ENCODE data around the gene SLC39A8. TPM values are rescaled to one million over a fixed set of nuclear protein-coding genes. Genes with fewer than 3 reads are reported as not detected.
"Not testable (repeated sequence)": the region's sequence is repeated elsewhere in the genome, so short reads cannot be mapped to it uniquely, and the experiment has no call there.

SLC39A8 gene
- polyA plus RNA-seq, 4 donors, result 2.5 to 15.0 (median 6.2) TPM

GRCh38 chr4:102362922-102363432 is 17.7 kb upstream of the SLC39A8 start:
- Histone ChIP-seq H3K36me3 (ENCODE audit: control insufficient read depth in 3 of 3, insufficient read depth in 2 of 3, low read depth in 1 of 3, low read length in 3 of 3) (no peaks in the 10 kb centered on the region), H3K27me3 (ENCODE audit: control insufficient read depth in 3 of 3, insufficient read depth in 3 of 3, low read length in 3 of 3) (no peaks in the 10 kb centered on the region), H3K4me3 (ENCODE audit: low read depth in 1 of 3, low read length in 3 of 3) (no peak overlapping the region), H3K9me3 (ENCODE audit: control insufficient read depth in 2 of 2, insufficient read depth in 1 of 2, low read depth in 1 of 2, low read length in 1 of 2) (no peaks in the 10 kb centered on the region), H3K27ac (ENCODE audit: low read depth in 1 of 3, low read length in 2 of 3) (no peak overlapping the region), H3K4me1 (ENCODE audit: control insufficient read depth in 3 of 3, insufficient read depth in 2 of 3, low read depth in 1 of 3, low read length in 2 of 3) (no peaks in the 10 kb centered on the region)
- peak in 1 of 2 donors; percentile 8 for DNase-seq
- FAIRE-seq, result no peak
- WGBS, 3 donors, result 69 to 85% (median 84%) methylated on average over 2 of the region's 2 CpGs

GRCh38 chr4:102358128-102358527 is 12.8 kb upstream of the SLC39A8 start:
- FAIRE-seq (no peak), DNase-seq (no peak)
- no peaks in the 10 kb centered on the region for H3K27me3 ChIP-seq (ENCODE audit: control insufficient read depth in 3 of 3, insufficient read depth in 3 of 3, low read length in 3 of 3)
- H3K9me3 ChIP-seq (ENCODE audit: control insufficient read depth in 2 of 2, insufficient read depth in 1 of 2, low read depth in 1 of 2, low read length in 1 of 2), result no peaks in the 10 kb centered on the region
- no peaks in the 10 kb centered on the region for H3K4me1 ChIP-seq (ENCODE audit: control insufficient read depth in 3 of 3, insufficient read depth in 2 of 3, low read depth in 1 of 3, low read length in 2 of 3)
- no peak overlapping the region for H3K4me3 ChIP-seq (ENCODE audit: low read depth in 1 of 3, low read length in 3 of 3)
- WGBS, 3 donors, result 87 to 100% (median 94%) methylated on average over 3 of the region's 3 CpGs
- no peak overlapping the region for H3K27ac ChIP-seq (ENCODE audit: low read depth in 1 of 3, low read length in 2 of 3)
- H3K36me3 ChIP-seq (ENCODE audit: control insufficient read depth in 3 of 3, insufficient read depth in 2 of 3, low read depth in 1 of 3, low read length in 3 of 3), result no peaks in the 10 kb centered on the region

DNA sequence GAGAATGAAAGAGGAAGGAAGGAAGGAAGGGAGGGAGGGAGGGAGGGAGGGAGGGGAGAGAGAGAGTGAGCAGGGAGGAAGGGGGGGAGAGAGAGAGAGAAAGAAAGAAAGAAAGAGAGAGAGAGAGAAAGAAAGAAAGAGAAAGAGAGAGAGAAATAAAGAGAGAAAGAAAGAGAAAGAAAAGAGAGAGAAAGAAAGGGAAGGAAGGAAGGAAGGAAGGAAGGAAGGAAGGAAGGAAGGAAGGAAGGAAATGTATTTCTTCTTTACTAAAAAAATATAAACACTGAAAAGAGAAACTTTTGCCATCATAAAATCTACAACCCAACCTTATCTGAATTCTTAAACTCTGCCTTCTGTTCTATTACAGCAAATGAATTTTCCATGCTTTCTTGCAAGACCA is 12.4 kb upstream of the SLC39A8 start:
- H3K4me1 ChIP-seq (ENCODE audit: control insufficient read depth in 3 of 3, insufficient read depth in 2 of 3, low read depth in 1 of 3, low read length in 2 of 3); H3K9me3 ChIP-seq (ENCODE audit: control insufficient read depth in 2 of 2, insufficient read depth in 1 of 2, low read depth in 1 of 2, low read length in 1 of 2); H3K27ac ChIP-seq (ENCODE audit: low read depth in 1 of 3, low read length in 2 of 3); FAIRE-seq; DNase-seq; H3K36me3 ChIP-seq (ENCODE audit: control insufficient read depth in 3 of 3, insufficient read depth in 2 of 3, low read depth in 1 of 3, low read length in 3 of 3); H3K4me3 ChIP-seq (ENCODE audit: low read depth in 1 of 3, low read length in 3 of 3); H3K27me3 ChIP-seq (ENCODE audit: control insufficient read depth in 3 of 3, insufficient read depth in 3 of 3, low read length in 3 of 3): not testable (repeated sequence)

GRCh38 chr4:102356562-102357202 is 11.4 kb upstream of the SLC39A8 start:
- Histone ChIP-seq H3K27me3 (ENCODE audit: control insufficient read depth in 3 of 3, insufficient read depth in 3 of 3, low read length in 3 of 3) (no peaks in the 10 kb centered on the region), H3K27ac (ENCODE audit: low read depth in 1 of 3, low read length in 2 of 3) (no peak overlapping the region), H3K4me3 (ENCODE audit: low read depth in 1 of 3, low read length in 3 of 3) (no peak overlapping the region), H3K4me1 (ENCODE audit: control insufficient read depth in 3 of 3, insufficient read depth in 2 of 3, low read depth in 1 of 3, low read length in 2 of 3) (no peaks in the 10 kb centered on the region), H3K9me3 (ENCODE audit: control insufficient read depth in 2 of 2, insufficient read depth in 1 of 2, low read depth in 1 of 2, low read length in 1 of 2) (no peaks in the 10 kb centered on the region), H3K36me3 (ENCODE audit: control insufficient read depth in 3 of 3, insufficient read depth in 2 of 3, low read depth in 1 of 3, low read length in 3 of 3) (no peaks in the 10 kb centered on the region)
- FAIRE-seq (peak; percentile 15), DNase-seq (peak; percentile 50 to 72)
- 35 to 73% (median 52%) methylated on average over 3 of the region's 3 CpGs for WGBS, 3 donors

GRCh38 chr4:102355748-102356147 is 10.5 kb upstream of the SLC39A8 start:
- no peak for FAIRE-seq
- DNase-seq, result no peak
- Histone ChIP-seq H3K9me3 (ENCODE audit: control insufficient read depth in 2 of 2, insufficient read depth in 1 of 2, low read depth in 1 of 2, low read length in 1 of 2) (no peaks in the 10 kb centered on the region), H3K27ac (ENCODE audit: low read depth in 1 of 3, low read length in 2 of 3) (no peak overlapping the region), H3K36me3 (ENCODE audit: control insufficient read depth in 3 of 3, insufficient read depth in 2 of 3, low read depth in 1 of 3, low read length in 3 of 3) (no peaks in the 10 kb centered on the region), H3K4me1 (ENCODE audit: control insufficient read depth in 3 of 3, insufficient read depth in 2 of 3, low read depth in 1 of 3, low read length in 2 of 3) (no peaks in the 10 kb centered on the region), H3K4me3 (ENCODE audit: low read depth in 1 of 3, low read length in 3 of 3) (no peak overlapping the region), H3K27me3 (ENCODE audit: control insufficient read depth in 3 of 3, insufficient read depth in 3 of 3, low read length in 3 of 3) (no peaks in the 10 kb centered on the region)
- 81 to 90% (median 85%) methylated on average over 2 of the region's 2 CpGs for WGBS, 3 donors

DNA sequence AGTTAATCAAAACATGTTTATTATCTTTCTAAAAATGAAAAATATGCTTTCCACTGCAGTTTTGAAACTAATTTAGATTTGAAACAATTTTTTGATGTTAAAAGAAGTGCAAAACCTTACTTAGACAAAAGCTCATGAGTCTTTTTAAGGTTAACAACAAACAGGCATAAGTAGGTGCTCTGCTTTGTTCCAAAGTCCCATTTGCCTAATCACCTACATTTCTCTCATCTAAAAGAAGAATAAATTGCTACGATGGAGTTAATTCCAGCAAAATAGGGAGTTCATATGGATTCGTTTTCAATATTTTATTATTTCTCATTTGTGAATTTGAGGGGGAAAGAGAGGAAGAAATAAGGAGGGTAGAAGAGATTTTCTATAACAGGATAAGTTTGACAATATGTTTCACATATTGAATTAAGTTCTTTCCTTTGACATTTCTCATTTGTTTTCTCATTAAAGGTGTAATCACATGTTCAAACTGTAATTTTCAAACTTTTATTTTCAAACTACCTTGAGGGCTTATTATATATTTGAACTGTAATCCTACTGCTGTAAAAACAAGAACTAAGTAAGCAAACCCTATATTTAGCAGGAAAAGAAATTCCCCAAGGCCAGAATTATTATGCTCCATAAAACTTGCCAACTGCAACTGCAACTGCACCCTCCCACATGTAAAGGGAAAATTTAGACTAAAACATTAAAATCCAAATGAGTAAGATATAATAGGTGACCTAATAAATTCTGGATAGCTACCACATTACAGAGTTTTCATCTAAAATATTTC is 9.6 kb upstream of the SLC39A8 start:
- no peaks in the 10 kb centered on the region for H3K36me3 ChIP-seq (ENCODE audit: control insufficient read depth in 3 of 3, insufficient read depth in 2 of 3, low read depth in 1 of 3, low read length in 3 of 3)
- H3K9me3 ChIP-seq (ENCODE audit: control insufficient read depth in 2 of 2, insufficient read depth in 1 of 2, low read depth in 1 of 2, low read length in 1 of 2), result no peaks in the 10 kb centered on the region
- FAIRE-seq, result no peak
- no peak for DNase-seq
- H3K27me3 ChIP-seq (ENCODE audit: control insufficient read depth in 3 of 3, insufficient read depth in 3 of 3, low read length in 3 of 3), result no peaks in the 10 kb centered on the region
- WGBS, 3 donors, result 57 to 63% (median 60%) methylated on average over 2 of the region's 2 CpGs
- H3K4me1 ChIP-seq (ENCODE audit: control insufficient read depth in 3 of 3, insufficient read depth in 2 of 3, low read depth in 1 of 3, low read length in 2 of 3), result no peaks in the 10 kb centered on the region
- H3K4me3 ChIP-seq (ENCODE audit: low read depth in 1 of 3, low read length in 3 of 3), result no peak overlapping the region
- H3K27ac ChIP-seq (ENCODE audit: low read depth in 1 of 3, low read length in 2 of 3), result no peak overlapping the region

- DNase-seq (peak; percentile 76 to 80), FAIRE-seq (no peak)
- Histone ChIP-seq H3K4me1 (ENCODE audit: control insufficient read depth in 3 of 3, insufficient read depth in 2 of 3, low read depth in 1 of 3, low read length in 2 of 3) (no peaks in the 10 kb centered on the region), H3K4me3 (ENCODE audit: low read depth in 1 of 3, low read length in 3 of 3) (no peak overlapping the region), H3K27ac (ENCODE audit: low read depth in 1 of 3, low read length in 2 of 3) (peak overlapping the region in 1 of 3 donors; percentile 24), H3K36me3 (ENCODE audit: control insufficient read depth in 3 of 3, insufficient read depth in 2 of 3, low read depth in 1 of 3, low read length in 3 of 3) (no peaks in the 10 kb centered on the region), H3K9me3 (ENCODE audit: control insufficient read depth in 2 of 2, insufficient read depth in 1 of 2, low read depth in 1 of 2, low read length in 1 of 2) (no peaks in the 10 kb centered on the region), H3K27me3 (ENCODE audit: control insufficient read depth in 3 of 3, insufficient read depth in 3 of 3, low read length in 3 of 3) (no peaks in the 10 kb centered on the region)
- WGBS, 3 donors, result 27 to 59% (median 44%) methylated on average over 6 of the region's 6 CpGs
Measured at GRCh38 chr4:102352781-102353180, 7.5 kb upstream of the SLC39A8 start.

GRCh38 chr4:102350634-102351033 is 5.4 kb upstream of the SLC39A8 start:
- WGBS, 3 donors, result 89 to 98% (median 91%) methylated on average over 2 of the region's 2 CpGs
- Histone ChIP-seq H3K36me3 (ENCODE audit: control insufficient read depth in 3 of 3, insufficient read depth in 2 of 3, low read depth in 1 of 3, low read length in 3 of 3) (no peaks in the 10 kb centered on the region), H3K4me3 (ENCODE audit: low read depth in 1 of 3, low read length in 3 of 3) (no peak overlapping the region), H3K4me1 (ENCODE audit: control insufficient read depth in 3 of 3, insufficient read depth in 2 of 3, low read depth in 1 of 3, low read length in 2 of 3) (no peaks in the 10 kb centered on the region), H3K27me3 (ENCODE audit: control insufficient read depth in 3 of 3, insufficient read depth in 3 of 3, low read length in 3 of 3) (no peaks in the 10 kb centered on the region), H3K9me3 (ENCODE audit: control insufficient read depth in 2 of 2, insufficient read depth in 1 of 2, low read depth in 1 of 2, low read length in 1 of 2) (no peaks in the 10 kb centered on the region), H3K27ac (ENCODE audit: low read depth in 1 of 3, low read length in 2 of 3) (no peak overlapping the region)
- DNase-seq, result no peak
- FAIRE-seq, result no peak

All from small intestine (tissue), 7 donors.